ENCODE measurements around the gene CAPZA2.

The CAPZA2 gene

DNA sequence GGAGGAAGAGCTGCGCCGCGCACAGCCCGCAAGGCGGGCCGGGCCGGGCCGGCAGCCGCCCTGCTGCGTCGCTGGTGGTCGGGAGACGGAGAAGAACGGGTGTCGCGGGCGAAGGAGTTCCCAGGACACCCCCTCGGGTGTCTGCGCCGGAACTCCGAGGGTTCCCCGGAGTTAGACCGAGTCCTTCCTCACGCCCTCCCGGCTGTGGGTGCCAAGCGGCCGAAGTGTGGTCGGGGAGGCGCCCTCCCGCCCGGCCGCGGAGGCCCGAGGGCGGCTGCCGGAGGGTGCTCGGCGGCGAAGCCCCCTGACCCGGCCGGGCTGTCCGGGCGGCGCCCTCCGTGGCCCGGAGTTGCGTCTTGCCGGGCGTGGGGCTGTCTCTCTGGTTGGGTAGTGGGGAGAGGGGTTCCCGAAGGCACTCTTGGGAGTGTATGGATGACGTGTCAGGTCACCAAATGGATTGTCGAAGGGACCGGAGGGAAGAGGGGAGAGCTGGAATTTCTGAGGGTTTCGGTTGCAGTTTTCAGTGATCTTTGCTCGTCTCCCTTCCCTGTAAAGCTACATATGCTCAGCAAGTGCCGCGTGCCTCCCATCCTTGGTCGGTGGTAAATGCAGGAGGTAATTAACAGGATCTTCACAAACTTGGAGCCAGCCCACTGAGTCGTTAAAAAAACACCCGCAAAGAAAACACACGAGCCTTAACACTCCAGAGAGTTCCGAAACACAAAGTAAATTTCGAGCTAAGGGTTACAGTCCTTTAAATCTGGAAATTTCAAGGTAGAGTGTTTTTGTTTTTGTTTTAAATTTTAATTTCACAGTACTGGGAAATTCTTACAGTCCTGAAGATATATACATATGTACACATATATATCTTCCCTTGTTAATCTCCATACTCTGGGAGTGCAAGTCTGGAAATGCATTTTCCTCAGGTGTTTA, 91.8 kb downstream of the CAPZA2 start (continued):
- TF ChIP-seq CTCF (tag by site-specific recombination; IDR thresholded peaks at IDR 0.05) (no peak), ZNF221 (tag by site-specific recombination; IDR thresholded peaks at IDR 0.05; ENCODE audit: borderline replicate concordance) (no peak), ZNF830 (tag by site-specific recombination; IDR thresholded peaks at IDR 0.05; ENCODE audit: low read depth) (no peak), ZBTB21 (tag by site-specific recombination; IDR thresholded peaks at IDR 0.05) (peak; percentile 55), ZBTB44 (tag by site-specific recombination; IDR thresholded peaks at IDR 0.05) (0 out of 2 replicates have a peak, but pooled peaks have one; percentile 16), BCL11A (tag by site-specific recombination; IDR thresholded peaks at IDR 0.05; ENCODE audit: low read depth) (0 out of 2 replicates have a peak, but pooled peaks have one; percentile 30), ZNF544 (tag by site-specific recombination; IDR thresholded peaks at IDR 0.05) (no peak), ZNF610 (tag by site-specific recombination; IDR thresholded peaks at IDR 0.05; ENCODE audit: borderline replicate concordance) (no peak), ZNF423 (tag by site-specific recombination; IDR thresholded peaks at IDR 0.05) (no peak)
- TF ChIP-seq, protein P1, sequence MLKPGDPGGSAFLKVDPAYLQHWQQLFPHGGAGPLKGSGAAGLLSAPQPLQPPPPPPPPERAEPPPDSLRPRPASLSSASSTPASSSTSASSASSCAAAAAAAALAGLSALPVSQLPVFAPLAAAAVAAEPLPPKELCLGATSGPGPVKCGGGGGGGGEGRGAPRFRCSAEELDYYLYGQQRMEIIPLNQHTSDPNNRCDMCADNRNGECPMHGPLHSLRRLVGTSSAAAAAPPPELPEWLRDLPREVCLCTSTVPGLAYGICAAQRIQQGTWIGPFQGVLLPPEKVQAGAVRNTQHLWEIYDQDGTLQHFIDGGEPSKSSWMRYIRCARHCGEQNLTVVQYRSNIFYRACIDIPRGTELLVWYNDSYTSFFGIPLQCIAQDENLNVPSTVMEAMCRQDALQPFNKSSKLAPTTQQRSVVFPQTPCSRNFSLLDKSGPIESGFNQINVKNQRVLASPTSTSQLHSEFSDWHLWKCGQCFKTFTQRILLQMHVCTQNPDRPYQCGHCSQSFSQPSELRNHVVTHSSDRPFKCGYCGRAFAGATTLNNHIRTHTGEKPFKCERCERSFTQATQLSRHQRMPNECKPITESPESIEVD (tag by site-specific recombination; IDR thresholded peaks at IDR 0.05), result peak; percentile 21
- TF ChIP-seq, protein P2, sequence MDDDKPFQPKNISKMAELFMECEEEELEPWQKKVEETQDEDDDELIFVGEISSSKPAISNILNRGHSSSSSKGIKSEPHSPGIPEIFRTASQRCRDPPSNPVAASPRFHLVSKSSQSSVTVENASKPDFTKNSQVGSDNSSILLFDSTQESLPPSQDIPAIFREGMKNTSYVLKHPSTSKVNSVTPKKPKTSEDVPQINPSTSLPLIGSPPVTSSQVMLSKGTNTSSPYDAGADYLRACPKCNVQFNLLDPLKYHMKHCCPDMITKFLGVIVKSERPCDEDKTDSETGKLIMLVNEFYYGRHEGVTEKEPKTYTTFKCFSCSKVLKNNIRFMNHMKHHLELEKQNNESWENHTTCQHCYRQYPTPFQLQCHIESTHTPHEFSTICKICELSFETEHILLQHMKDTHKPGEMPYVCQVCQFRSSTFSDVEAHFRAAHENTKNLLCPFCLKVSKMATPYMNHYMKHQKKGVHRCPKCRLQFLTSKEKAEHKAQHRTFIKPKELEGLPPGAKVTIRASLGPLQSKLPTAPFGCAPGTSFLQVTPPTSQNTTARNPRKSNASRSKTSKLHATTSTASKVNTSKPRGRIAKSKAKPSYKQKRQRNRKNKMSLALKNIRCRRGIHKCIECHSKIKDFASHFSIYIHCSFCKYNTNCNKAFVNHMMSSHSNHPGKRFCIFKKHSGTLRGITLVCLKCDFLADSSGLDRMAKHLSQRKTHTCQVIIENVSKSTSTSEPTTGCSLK (tag by site-specific recombination; IDR thresholded peaks at IDR 0.05), result no peak
- TF ChIP-seq, protein P3, sequence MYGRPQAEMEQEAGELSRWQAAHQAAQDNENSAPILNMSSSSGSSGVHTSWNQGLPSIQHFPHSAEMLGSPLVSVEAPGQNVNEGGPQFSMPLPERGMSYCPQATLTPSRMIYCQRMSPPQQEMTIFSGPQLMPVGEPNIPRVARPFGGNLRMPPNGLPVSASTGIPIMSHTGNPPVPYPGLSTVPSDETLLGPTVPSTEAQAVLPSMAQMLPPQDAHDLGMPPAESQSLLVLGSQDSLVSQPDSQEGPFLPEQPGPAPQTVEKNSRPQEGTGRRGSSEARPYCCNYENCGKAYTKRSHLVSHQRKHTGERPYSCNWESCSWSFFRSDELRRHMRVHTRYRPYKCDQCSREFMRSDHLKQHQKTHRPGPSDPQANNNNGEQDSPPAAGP (tag by site-specific recombination; IDR thresholded peaks at IDR 0.05), result peak; percentile 49; the same call in 1 of the 2 replicates
- TF ChIP-seq, protein P4, sequence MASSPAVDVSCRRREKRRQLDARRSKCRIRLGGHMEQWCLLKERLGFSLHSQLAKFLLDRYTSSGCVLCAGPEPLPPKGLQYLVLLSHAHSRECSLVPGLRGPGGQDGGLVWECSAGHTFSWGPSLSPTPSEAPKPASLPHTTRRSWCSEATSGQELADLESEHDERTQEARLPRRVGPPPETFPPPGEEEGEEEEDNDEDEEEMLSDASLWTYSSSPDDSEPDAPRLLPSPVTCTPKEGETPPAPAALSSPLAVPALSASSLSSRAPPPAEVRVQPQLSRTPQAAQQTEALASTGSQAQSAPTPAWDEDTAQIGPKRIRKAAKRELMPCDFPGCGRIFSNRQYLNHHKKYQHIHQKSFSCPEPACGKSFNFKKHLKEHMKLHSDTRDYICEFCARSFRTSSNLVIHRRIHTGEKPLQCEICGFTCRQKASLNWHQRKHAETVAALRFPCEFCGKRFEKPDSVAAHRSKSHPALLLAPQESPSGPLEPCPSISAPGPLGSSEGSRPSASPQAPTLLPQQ (tag by site-specific recombination; IDR thresholded peaks at IDR 0.05), result peak; percentile 53; the same call in 1 of the 2 replicates
- TF ChIP-seq, protein P5, sequence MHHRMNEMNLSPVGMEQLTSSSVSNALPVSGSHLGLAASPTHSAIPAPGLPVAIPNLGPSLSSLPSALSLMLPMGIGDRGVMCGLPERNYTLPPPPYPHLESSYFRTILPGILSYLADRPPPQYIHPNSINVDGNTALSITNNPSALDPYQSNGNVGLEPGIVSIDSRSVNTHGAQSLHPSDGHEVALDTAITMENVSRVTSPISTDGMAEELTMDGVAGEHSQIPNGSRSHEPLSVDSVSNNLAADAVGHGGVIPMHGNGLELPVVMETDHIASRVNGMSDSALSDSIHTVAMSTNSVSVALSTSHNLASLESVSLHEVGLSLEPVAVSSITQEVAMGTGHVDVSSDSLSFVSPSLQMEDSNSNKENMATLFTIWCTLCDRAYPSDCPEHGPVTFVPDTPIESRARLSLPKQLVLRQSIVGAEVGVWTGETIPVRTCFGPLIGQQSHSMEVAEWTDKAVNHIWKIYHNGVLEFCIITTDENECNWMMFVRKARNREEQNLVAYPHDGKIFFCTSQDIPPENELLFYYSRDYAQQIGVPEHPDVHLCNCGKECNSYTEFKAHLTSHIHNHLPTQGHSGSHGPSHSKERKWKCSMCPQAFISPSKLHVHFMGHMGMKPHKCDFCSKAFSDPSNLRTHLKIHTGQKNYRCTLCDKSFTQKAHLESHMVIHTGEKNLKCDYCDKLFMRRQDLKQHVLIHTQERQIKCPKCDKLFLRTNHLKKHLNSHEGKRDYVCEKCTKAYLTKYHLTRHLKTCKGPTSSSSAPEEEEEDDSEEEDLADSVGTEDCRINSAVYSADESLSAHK (tag by site-specific recombination; IDR thresholded peaks at IDR 0.05), result 0 out of 2 replicates have a peak, but pooled peaks have one; percentile 19

Data from HEK293 (cell line).